Stomach smooth muscle (tissue), 2 donors: ENCODE measurements around the gene ADGRD1.

ENCODE experiments used
- H3K27ac ChIP-seq: one replicate; pipeline ENCODE4 v1.7.0; 2013; ENCODE audit warnings: mild to moderate bottlenecking, low read length, inconsistent platforms
- H3K27me3 ChIP-seq, 2 donors: one replicate each; pipeline ENCODE4 v1.7.0; 2013; ENCODE audit warnings: low read length in 2 of 2; ENCODE audit not compliant: insufficient read depth in 2 of 2, control insufficient read depth in 1 of 2
- H3K36me3 ChIP-seq, 2 donors: one replicate each; pipeline ENCODE4 v1.7.0; 2013; ENCODE audit warnings: low read length in 2 of 2; ENCODE audit not compliant: control insufficient read depth in 2 of 2, insufficient read depth in 2 of 2
- H3K4me1 ChIP-seq: one replicate; pipeline ENCODE4 v1.7.0; 2013; ENCODE audit warnings: low read length; ENCODE audit not compliant: control insufficient read depth, insufficient read depth
- H3K4me3 ChIP-seq, 2 donors: one replicate each; pipeline ENCODE4 v1.7.0; 2013; ENCODE audit warnings: low read length in 2 of 2
- H3K9ac ChIP-seq, 2 donors: one replicate each; pipeline ENCODE4 v1.7.0; 2013; ENCODE audit warnings: low read length in 2 of 2, mild to moderate bottlenecking in 1 of 2
- H3K9me3 ChIP-seq, 2 donors: one replicate each; pipeline ENCODE4 v1.7.0; 2013; ENCODE audit warnings: low read length in 2 of 2; ENCODE audit not compliant: control insufficient read depth in 2 of 2
- donor health status: healthy.
- donor health status: Pancreatic carcinoma.

ADGRD1 gene

DNA sequence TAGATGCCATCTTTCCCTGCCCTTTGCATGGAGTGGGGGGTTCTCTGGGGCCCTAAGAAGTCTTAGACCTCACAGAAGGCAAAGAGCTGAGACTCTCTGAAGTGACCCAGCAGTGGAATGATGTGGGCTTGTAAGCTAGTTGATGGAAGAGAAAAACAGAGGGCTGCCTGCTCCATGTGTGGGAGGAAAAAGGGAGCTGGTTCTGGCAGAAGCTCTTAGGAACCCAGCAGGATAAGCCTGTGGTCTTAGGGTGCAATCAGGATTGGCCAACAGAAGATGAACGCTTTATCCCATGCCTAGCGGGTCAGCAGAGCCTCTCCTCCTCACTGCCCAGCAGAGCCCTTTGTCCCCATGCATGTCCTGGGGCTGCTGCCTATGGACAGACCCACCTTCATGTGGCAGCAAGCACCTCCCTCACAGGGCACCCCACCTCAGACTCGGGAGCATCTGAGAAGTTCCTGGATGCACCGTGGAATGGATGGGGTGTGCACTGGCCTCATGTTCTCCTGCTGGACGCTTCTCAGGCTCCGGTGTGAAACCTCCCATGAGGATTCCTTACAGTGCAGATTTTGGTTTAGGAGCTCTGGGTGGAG, 152.7 kb downstream of the ADGRD1 start:
- Histone ChIP-seq H3K4me1 (peaks cover 19% of the 10 kb centered on the region), H3K27me3 (no peaks in the 10 kb centered on the region), H3K4me3 (no peak overlapping the region), H3K27ac (no peak overlapping the region), H3K36me3 (peaks cover 9 to 12% of the 10 kb centered on the region in 2 donors), H3K9me3 (no peaks in the 10 kb centered on the region), H3K9ac (no peak overlapping the region)

DNA sequence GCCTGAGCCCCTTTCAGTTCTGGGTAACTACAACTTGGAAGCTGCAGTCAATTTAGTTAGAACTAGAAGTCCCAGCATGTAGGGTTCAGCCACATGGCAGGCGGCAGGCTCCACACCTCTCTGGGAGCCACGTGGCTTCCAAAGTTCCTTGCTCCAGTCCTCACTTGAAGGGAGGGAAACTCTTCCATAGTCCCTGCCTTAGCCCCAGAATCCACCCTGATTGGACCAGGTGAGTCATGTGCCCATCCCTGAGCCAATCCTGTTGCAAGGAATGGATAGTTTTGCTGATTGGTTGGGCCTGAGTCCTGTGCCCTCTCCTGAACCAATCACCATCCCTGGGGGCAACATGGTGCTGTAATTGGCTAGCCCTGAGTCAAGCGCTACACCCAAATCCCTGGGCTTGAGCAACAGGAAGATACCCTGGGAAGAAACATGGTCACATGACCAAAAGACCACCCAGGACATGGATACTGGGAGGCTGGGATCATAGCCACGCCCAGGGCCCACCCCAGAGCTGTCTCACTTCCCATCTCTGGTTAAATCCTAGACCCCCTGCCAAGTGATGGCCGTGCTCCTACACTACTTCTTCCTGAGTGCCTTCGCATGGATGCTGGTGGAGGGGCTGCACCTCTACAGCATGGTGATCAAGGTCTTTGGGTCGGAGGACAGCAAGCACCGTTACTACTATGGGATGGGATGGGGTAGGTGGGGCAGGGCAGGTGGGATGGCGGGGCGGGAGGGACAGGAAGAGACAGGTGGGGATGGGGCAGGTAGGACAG, 154.7 kb downstream of the ADGRD1 start:
- Histone ChIP-seq H3K9me3 (no peaks in the 10 kb centered on the region), H3K36me3 (peaks cover 10 to 16% of the 10 kb centered on the region in 2 donors), H3K4me3 (no peak overlapping the region), H3K27me3 (no peaks in the 10 kb centered on the region), H3K9ac (no peak overlapping the region), H3K4me1 (peaks cover 22% of the 10 kb centered on the region), H3K27ac (no peak overlapping the region)

DNA sequence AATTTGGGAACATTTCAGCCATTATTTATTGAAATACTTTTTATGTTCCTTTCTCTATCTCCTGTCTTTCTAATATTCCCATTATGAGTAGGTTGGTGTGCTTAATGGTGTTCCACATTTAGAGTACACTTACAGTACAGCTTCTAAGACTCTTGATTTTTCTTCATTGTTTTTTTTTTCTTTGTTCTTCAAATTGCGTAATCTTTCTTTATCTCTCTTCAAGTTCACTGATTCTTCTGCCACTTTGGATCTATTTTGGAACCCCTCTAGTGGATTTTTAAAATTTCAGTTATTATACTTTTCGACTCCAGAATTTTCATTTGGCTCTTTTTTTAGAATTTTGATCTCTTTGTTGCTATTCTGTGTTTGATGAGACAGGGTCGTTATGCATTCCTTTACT, 157.7 kb downstream of the ADGRD1 start:
- Histone ChIP-seq H3K27me3 (no peaks in the 10 kb centered on the region), H3K4me3 (no peak overlapping the region), H3K9me3 (no peaks in the 10 kb centered on the region), H3K27ac (no peak overlapping the region), H3K9ac (no peak overlapping the region), H3K4me1 (peaks cover 5% of the 10 kb centered on the region), H3K36me3 (peaks cover 14 to 15% of the 10 kb centered on the region in 2 donors)

DNA sequence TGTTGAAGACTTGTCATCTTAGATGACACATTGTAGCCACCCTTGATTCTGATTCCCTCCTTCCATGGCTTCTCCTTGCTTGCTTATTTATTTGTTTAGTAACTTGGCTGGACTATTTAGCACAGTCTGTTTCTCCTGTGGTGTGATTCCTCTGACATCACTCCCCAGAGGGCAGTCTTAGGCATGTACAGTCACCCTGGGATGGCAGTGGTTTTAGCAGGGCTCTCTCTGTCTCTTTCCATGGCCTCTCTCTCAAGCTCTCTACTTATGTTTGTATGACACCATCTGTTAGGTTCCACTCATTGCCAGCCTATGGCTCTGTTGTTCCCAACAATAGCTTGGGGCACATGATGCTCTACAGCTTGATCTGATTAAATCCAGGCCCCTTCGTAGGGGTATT, 158.3 kb downstream of the ADGRD1 start:
- peaks cover 14% of the 10 kb centered on the region in 2 donors for H3K36me3 ChIP-seq
- no peaks in the 10 kb centered on the region for H3K27me3 ChIP-seq
- no peak overlapping the region for H3K27ac ChIP-seq
- H3K4me3 ChIP-seq: no peak overlapping the region
- no peak overlapping the region for H3K9ac ChIP-seq
- H3K9me3 ChIP-seq: no peaks in the 10 kb centered on the region
- peaks cover 5% of the 10 kb centered on the region for H3K4me1 ChIP-seq

DNA sequence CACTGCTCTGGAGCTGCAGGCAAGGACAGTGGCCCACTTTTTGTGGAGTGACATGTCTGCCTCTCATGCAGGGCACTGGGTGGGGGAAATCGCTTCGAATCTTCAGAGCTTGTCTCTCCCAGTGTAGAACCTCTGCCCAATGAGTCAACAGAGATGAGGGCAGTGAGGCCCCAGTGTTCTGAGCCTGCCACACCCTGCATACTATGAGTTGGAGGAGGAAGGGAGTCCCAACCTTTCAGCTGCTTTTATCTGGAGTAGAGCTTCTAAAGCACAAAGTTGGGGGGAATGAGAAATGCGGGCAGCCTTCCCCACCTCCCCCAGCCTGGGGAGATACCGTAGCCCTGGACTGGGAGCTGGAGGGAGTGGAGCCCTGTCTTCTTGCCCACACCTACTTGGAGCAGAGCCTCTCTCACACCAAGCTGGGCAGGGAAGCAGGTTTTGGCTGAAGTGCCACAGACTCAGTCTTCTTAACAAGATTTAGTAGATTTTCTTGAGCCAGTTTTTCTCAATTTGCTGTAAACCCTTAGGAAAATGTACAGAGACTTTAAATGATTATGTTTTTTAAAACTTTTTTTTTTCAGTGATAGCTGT, 159.1 kb downstream of the ADGRD1 start:
- no peaks in the 10 kb centered on the region for H3K9me3 ChIP-seq
- peaks cover 5% of the 10 kb centered on the region for H3K4me1 ChIP-seq
- no peak overlapping the region for H3K4me3 ChIP-seq
- H3K27me3 ChIP-seq: no peaks in the 10 kb centered on the region
- no peak overlapping the region for H3K27ac ChIP-seq
- peaks cover 13 to 14% of the 10 kb centered on the region in 2 donors for H3K36me3 ChIP-seq
- H3K9ac ChIP-seq: no peak overlapping the region

DNA sequence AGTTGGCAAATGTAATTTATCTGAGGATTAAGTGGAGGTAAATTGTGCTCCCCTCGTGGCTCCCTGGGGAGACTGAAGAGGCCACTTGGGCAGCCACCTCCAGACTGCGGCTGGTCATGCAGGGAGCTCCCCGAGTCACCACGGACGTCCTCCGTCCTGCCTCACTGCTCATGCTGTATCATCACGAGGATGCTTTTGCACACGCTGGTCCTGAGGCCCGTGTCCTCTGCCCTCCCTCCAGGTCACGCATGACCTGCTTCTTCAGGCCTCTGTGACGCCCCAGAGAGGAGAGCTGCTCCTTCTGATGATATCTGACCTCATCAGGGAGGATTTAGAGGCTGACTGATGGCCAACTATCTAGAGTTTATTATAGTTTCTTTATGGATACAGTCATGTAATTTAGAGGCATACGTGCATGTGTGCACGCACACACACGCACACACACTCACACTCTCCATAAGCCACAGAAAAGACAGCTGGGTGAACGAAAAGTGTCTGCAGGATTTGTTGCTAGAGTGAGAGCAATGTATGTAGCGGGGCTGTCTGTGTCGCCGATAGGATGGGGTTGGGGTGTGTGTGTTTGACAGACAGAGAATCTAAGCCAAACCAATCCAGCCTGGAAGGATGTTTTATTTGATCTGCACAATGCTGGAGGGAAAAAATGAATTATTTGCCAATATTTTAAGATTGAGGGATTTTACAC, 160.0 kb downstream of the ADGRD1 start:
- Histone ChIP-seq H3K27me3 (no peaks in the 10 kb centered on the region), H3K9ac (no peak overlapping the region), H3K4me1 (peaks cover 5% of the 10 kb centered on the region), H3K36me3 (peaks cover 15 to 20% of the 10 kb centered on the region in 2 donors), H3K27ac (no peak overlapping the region), H3K9me3 (no peaks in the 10 kb centered on the region), H3K4me3 (no peak overlapping the region)

DNA sequence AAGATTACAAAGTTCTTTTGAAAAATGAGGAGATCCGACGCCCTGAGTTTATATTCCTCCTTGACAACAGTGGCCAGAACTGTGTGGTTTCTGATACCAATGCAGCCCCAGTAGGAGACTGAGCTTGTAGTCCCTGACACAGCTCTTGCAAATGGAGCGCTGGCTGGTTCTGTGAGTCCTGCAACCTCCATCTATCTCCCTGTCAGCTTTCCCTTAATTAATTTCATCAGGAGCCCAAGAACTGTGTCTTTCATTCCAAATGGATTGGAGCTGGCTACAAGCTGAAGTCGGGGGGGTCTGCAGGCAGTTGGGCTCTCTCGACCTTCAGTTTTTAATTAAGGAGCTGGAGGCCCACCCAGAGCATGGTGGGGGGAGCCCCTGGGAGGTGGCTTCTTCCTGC, 160.6 kb downstream of the ADGRD1 start:
- no peaks in the 10 kb centered on the region for H3K27me3 ChIP-seq
- H3K9me3 ChIP-seq: no peaks in the 10 kb centered on the region
- no peak overlapping the region for H3K27ac ChIP-seq
- peaks cover 17 to 21% of the 10 kb centered on the region in 2 donors for H3K36me3 ChIP-seq
- H3K4me3 ChIP-seq: no peak overlapping the region
- no peak overlapping the region for H3K9ac ChIP-seq
- H3K4me1 ChIP-seq: peaks cover 5% of the 10 kb centered on the region

DNA sequence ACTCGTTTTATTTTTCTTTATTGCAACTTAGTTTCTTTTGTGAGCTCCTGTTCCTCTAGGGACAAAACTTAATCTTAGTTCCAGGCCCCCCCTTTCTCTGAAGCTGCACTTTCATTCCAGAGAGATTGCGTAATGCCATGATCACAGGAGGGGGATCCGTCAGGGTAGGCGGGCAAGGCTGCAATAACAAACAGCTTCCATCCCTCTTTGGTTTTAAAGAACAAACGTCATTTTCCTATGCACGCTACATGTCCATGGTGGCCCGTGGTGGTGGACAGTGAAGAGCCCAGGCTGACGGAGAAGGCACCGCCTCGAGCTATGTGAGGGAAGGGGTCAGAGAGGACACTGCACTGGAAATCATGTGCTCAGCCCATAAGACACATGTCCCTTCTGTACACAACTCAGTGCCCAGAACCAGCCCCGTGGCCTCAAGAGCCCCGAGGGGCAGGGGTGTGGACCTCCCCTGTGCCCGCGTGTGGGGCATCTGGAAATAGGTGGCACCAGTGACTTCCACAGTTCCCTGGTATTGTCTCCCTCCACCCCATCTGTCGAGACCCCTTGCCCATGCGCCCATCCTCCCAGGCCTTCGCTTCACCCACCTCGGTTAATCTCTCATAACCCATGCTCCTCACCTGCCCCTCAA, 161.4 kb downstream of the ADGRD1 start:
- Histone ChIP-seq H3K27me3 (no peaks in the 10 kb centered on the region), H3K4me3 (no peak overlapping the region), H3K27ac (no peak overlapping the region), H3K36me3 (peaks cover 17 to 23% of the 10 kb centered on the region in 2 donors), H3K9me3 (no peaks in the 10 kb centered on the region), H3K9ac (no peak overlapping the region), H3K4me1 (peaks cover 5% of the 10 kb centered on the region)

DNA sequence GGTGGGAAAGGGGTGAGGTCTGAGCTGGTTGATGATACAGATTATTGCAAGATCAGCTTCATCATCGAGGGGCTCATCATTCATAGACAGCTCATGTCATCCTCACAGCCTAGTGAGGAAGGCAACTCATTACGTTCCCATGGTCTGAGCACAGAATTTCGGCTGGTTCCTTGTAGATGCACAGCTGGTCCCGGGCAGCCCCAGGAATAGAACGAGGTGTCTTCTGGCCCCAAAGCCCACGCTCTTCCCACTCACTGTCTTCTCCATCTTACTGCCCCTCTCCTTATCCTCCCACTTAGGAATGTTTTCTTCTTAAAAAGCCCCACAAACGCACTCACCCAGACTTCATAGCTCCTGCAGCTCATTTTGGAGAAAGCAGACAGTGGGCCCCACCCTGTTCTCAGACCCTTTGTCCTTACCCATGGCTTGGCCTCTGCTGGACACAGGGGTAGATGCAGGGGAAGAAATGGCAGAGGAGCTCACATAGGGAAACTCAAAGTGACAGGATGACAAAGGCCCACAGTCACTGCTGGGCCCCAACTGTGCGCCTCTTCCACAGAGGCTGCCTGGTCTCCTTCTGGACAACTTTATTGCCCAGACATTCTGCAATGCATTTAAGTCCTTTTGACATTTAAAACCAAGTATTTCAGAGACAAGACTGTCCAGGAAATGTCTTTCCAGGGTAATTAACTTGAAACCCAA, 162.2 kb downstream of the ADGRD1 start:
- H3K9ac ChIP-seq: no peak overlapping the region
- peaks cover 5% of the 10 kb centered on the region for H3K4me1 ChIP-seq
- no peaks in the 10 kb centered on the region for H3K9me3 ChIP-seq
- no peak overlapping the region for H3K4me3 ChIP-seq
- no peak overlapping the region for H3K27ac ChIP-seq
- peaks cover 20 to 25% of the 10 kb centered on the region in 2 donors for H3K36me3 ChIP-seq
- no peaks in the 10 kb centered on the region for H3K27me3 ChIP-seq
